A673 (cell line): ENCODE measurements around the gene HMG20A.

Experiments
- CTCF ChIP-seq: fragments of 300-800, 200-600 bp; sonication (generic); conservative IDR thresholded peaks from 2 replicates; pipeline ENCODE4 v1.5.1; 2017; ENCODE audit warnings: low read depth, mild to moderate bottlenecking, antibody characterized with exemption, low read length, moderate library complexity, mixed read lengths
- EZH2 ChIP-seq: fragments of 200-600 bp; sonication (generic); IDR thresholded peaks from 2 replicates; pipeline ENCODE4 v1.6.1; 2017; ENCODE audit warnings: borderline replicate concordance, low read depth, mild to moderate bottlenecking, mixed read lengths, antibody characterized with exemption, low read length; ENCODE audit not compliant: poor library complexity, severe bottlenecking

GRCh38 chr15:77476995-77477394, 56.3 kb downstream of the HMG20A start:
- TF ChIP-seq CTCF (no peak), EZH2 (no peak)
